Activated CD4-positive, CD25-positive, alpha-beta regulatory T cell (primary cell): ENCODE data around the gene DUSP28.
"Not testable (repeated sequence)": the region's sequence is repeated elsewhere in the genome, so short reads cannot be mapped to it uniquely, and the experiment has no call there.

ENCODE experiments used
- DNase-seq, 4 experiments: peaks; one replicate each; lab custom pipeline; 2025; lab: John Stamatoyannopoulos, UW

Gene DUSP28

GRCh38 chr2:240527153-240527750 lies 32.9 kb upstream of the DUSP28 start:
- DNase-seq: no peak

GRCh38 chr2:240528406-240529040 lies 31.6 kb upstream of the DUSP28 start:
- no peak for DNase-seq

- DNase-seq: no peak
Observed at GRCh38 chr2:240529344-240529999, 30.7 kb upstream of the DUSP28 start.

GRCh38 chr2:240530181-240530580 lies 30.0 kb upstream of the DUSP28 start:
- DNase-seq: no peak

GRCh38 chr2:240531038-240531437 lies 29.1 kb upstream of the DUSP28 start:
- no peak for DNase-seq

GRCh38 chr2:240532031-240532775 lies 28.0 kb upstream of the DUSP28 start:
- no peak for DNase-seq

- no peak for DNase-seq
Observed at GRCh38 chr2:240538031-240538780, 22.0 kb upstream of the DUSP28 start.

GRCh38 chr2:240539101-240539500 lies 21.1 kb upstream of the DUSP28 start:
- not testable (repeated sequence) for DNase-seq

- DNase-seq: no peak
Observed at GRCh38 chr2:240539906-240540305, 20.3 kb upstream of the DUSP28 start.

GRCh38 chr2:240551288-240551687 lies 8.9 kb upstream of the DUSP28 start:
- DNase-seq: no peak

- no peak for DNase-seq
Observed at GRCh38 chr2:240551811-240552210, 8.3 kb upstream of the DUSP28 start.

- no peak for DNase-seq
Observed at GRCh38 chr2:240553956-240554480, 6.1 kb upstream of the DUSP28 start.

- DNase-seq: no peak
Observed at GRCh38 chr2:240554767-240555493, 5.2 kb upstream of the DUSP28 start.

- no peak for DNase-seq
Observed at GRCh38 chr2:240555541-240556250, 4.5 kb upstream of the DUSP28 start.

- DNase-seq: peak; percentile 43 to 61 (median 46)
Observed at GRCh38 chr2:240556553-240557100, 3.5 kb upstream of the DUSP28 start.

- no peak for DNase-seq
Observed at GRCh38 chr2:240557101-240557751, 2.9 kb upstream of the DUSP28 start.

- peak in 2 of 4 experiments; percentile 32 to 42 for DNase-seq
Observed at GRCh38 chr2:240557808-240558207, 2.3 kb upstream of the DUSP28 start, which contains the start of gene ANKMY1. TSS of gene ANKMY1 (minus strand) at chr2:240557988. CDS start at chr2:240557335, 653 bp downstream.

- DNase-seq: no peak
Observed at GRCh38 chr2:240558236-240558761, 1.9 kb upstream of the DUSP28 start.

GRCh38 chr2:240559286-240559685 lies 871 bp upstream of the DUSP28 start:
- no peak for DNase-seq
